Measurements from ENCODE around the gene FBXL17. TPM values are rescaled to one million over a fixed set of nuclear protein-coding genes. Genes with fewer than 3 reads are reported as not detected.
A peak's percentile ranks its signal among the peaks of the same experiment; 100 is the strongest.

The FBXL17 gene
- total RNA-seq, 1 donor from 2014 or later: 6.5 TPM

DNA sequence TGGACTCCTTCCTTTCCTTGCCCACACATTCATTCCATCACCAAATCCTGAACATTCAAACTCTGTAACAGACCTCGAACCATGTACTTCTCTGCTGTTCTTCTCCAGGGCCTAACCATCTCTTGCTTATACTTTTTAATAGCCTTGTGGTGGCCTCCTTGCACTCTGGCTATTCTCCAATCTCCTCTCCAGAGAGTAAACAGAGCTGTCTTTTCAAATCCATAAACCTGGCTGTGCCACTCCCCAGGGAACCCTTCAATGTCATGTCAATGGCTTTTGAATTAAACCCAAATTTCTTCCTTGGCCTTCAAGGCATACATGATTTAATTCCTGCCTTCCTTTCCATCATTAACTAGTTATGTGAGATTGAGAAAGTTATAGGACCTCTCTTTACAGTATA, 433.5 kb downstream of the FBXL17 start:
- DNase-seq: no peak

DNA sequence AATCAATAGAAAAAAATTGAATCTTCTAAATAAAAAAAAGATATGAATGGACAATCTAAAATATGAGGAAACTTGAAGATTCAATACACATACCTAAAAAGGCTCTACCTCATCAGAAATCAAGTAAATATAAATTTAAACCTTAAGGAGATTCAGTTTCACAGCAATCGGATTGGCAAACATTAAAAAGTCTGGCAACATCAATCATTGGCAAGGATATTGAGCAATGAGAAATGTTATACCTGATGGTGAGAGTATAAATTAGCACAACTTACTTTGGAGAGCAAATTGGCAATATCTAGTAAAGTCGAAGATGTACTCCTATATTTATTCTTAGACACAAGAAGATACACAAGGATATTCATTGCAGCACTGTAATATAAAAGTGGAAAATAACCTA, 436.8 kb downstream of the FBXL17 start:
- no peak for DNase-seq

DNA sequence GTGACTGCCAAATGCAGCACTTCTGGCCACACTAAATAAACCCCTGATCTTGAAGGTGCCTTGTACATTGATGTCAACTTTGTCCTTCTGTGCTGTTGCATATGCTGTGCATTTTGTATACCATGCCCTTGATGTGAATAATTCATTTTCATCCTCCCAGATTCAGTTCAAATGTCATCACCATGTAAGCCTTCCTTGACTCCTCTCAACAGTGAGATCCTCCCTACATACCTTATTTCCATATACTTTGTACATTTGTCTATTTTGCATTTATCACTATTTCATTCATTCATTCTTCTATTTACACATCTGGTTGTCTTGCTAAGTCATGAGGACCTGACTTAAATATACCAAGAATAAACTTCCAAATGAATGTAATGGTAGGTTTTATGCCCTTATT, 438.0 kb downstream of the FBXL17 start:
- DNase-seq: no peak

DNA sequence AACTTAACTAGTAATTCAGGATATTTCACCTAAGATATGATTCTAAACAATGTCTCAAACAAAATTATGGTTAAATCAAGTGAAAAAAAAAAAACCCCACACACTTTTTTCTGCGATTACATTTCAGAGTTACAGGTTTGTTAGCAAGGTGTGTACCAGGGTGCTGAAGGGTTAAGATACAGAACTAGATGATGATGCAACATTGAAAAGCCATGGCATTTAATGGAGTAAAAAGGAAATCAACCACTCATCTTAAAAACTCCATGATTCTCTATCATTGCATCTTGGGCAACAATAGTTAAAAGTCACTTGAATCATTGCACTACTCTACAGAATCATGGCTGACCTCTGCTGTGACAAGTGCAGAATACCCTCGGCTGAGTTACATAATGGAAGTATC, 440.9 kb downstream of the FBXL17 start:
- DNase-seq: no peak

DNA sequence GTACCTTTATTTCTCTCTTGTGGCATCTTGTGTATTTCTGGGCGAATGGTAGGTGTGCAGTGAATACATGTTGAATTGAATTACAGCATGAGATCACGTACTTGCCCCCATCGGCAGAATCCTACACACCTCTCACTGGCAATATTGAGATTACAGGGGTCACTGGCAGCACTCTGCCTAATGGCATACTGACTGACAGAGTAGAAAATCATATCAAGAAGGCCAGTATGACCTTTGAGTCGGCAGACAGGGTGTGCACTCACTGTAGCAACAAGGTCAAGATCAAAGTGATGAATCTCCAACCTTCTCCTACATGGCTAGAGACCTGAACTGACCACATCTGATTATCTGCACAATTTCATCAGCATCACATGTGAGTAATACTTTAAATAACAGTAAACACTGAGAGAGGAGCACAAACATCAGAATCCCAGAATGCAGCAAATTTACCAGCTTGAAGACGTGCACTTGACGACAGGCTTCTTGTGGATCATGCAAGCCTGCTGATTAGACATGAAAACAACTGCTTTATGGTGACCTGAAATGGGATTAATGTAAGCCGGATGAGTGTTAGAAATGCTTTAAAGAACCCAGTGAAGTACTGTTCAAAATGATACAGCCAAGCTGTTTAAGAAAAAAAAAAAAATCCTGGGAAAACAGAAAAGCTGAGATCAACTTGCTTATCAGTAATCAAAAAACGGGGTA, 444.1 kb downstream of the FBXL17 start:
- no peak for DNase-seq

DNA sequence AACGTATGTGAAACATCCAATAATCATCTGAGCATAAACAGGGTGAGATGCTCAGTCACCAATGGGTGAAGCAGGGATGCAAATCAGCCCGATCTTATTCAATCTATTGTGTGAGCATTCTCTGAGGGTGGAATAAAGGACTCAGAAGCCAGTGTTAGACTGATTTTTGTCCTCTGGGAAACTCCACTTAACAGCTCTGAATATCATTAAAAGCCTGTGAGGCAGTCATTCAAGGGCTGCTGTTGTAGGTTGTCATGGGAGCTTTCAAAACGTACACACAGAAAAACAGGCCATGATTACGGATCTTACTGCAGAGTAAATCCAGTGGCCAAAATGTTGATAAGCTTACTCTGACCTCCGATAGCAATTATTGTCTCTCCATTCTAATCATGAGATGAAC, 444.7 kb downstream of the FBXL17 start:
- DNase-seq: no peak

DNA sequence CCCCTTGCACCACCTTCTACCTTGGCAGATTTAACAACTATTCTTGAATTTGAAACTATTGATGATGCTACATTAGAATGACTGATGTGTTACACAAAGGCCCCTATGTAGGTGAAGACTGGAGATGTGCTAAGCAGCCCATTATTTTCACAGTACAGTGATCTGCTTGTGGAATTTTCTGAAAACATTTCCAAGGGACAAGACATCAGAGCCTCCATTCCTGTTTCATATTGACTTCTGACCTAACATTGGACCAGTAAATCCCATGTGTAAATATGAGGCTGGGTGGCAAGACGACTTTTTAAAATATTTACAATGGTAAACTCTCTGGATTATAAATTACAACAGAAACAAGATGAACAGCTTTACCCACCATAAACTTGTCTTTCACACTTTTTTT, 445.4 kb downstream of the FBXL17 start:
- DNase-seq: no peak

DNA sequence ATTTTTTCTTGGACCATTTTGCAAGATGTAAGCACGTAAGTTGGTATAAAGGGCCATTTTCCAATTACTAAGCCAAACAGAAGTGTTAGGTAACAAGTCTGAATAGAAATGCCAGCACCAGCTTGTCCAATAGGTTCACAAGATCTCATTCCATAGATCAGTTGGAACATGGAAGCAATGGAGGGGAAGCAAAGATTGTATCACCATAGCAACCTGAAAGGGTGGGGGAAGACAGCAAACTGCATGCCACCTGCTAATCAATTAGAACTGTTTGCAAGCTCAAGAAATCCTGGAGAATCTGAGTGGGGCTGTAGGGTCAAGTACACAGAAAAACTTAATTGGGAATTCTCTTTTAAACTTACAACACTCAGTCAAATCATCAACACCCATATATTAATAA, 446.3 kb downstream of the FBXL17 start:
- DNase-seq: no peak

DNA sequence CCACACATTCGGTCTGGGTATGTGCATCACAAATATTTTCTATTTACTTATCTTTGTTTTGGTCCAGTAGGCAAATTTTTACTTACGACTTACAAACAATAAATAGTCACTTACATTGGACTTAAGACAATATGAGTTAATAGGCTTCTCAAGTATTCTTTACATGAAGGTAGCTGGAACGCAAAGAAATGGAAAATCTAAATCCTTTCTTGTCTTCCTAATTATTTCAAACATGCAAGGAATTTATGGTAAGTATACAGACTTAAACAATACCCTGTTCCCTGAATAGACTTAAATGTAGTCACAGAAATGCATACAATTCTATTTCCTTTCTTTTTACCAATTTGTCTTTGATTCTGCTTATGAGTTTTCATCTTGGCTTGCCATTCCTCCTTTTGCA, 448.6 kb downstream of the FBXL17 start:
- no peak for DNase-seq

DNA sequence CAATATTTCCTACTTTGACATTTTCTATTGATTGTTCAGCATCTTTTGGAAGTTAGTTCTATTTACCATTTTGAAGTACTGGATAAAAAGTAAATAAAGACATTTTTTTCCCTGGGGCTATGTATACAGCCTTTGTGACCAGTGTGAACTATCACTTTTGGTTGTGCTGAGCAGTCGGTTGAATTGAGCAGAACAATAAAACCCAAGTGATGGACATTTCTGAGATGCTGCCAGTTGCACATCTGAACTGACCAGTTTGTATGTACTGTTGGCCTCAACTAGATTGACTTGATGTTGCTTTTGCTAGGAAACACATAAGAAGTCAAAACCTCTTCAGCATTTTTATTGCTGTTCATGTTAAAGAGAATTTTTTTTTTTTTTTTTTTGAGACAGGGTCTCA, 451.0 kb downstream of the FBXL17 start:
- DNase-seq: no peak

DNA sequence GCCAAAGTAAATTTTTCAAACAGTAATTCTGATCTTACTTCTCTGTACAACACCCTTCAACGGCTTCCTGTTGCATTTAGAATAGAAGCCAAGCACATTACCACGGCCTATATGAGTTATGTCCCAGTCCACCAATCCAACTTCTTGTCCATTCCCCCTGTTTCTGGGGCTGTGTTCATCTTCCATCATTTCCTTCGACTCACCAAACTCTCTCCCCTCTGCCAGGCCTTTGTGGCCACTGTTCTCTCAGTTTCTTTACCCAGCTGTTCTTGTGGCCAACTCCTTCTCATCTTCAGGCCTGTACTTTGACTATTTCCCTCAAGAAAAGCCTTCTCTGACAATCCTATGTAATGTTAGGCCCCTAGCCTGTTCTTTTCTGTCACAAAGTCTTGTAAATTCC, 451.8 kb downstream of the FBXL17 start:
- DNase-seq: no peak

DNA sequence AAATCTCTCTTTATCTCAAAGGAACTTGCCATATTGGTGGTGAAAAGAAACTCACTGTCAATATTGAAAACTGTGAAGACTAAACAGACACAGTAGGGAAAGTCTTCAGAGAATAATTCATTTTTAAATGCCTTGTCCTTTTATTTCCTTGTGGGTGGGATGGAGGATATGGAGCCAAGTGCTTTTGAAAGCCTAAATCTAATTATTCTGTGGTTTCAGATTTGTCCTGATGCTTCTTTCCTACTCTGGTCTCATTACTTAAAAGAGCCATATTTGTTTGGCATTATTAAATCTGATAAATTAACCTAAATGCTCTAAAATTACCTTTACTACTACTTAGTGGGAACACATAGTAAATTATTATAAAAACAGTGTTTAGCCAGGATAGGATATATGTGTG, 452.8 kb downstream of the FBXL17 start:
- DNase-seq: no peak

DNA sequence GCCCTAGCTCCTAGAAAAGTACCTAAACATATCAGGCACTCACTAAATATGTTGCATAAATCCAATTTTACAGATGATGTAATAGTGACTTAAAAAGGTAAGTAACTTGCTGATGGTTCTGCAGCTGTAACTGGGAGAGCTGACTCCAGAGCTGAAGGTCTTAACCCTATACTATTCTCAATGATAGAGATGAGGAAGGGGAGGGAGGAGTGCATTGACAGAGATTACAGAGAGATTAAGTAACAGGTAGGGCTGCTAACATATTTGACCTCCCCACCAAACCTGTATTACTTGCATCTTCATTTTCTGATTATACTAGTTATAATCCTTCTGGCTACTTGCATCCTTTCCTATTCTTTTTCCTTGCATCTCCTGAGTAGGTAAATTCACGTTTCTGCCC, 455.8 kb downstream of the FBXL17 start:
- DNase-seq: no peak

DNA sequence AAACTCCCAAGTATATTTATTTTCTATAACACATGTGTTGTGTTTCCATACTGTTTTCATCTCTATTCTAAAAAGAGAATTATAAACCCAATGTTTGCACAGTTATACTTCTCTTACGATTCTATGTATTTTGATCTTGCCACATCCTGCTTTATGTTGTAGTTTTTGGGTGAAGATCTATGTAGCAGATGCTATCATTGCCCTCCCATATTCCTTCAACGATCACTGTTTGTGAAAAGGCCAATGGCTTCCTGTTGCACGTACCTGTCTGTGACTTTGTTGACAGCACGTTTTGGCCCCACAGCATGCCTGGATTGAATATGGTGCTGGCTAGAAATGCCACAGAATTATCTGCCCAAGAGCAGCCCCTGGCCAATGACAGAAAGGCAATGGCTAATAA, 456.7 kb downstream of the FBXL17 start:
- DNase-seq: no peak

DNA sequence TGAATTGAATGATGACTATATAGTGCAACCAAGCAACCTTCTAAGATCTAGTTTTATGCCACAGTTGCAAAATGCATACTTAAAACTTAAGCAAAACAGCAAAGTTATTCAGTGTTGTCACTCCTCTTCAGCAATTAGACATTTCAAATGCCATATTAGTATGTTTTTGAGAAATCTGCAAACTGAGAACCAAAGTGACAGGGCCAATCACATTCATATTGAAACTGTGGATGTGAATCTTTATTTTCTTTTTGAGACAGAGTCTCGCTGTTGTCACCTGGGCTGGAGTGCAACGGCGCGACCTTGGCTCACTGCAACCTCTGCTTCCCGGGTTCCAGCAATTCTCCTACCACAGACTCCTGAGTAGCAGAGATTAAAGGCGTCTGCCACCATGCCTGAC, 461.9 kb downstream of the FBXL17 start:
- DNase-seq: no peak

DNA sequence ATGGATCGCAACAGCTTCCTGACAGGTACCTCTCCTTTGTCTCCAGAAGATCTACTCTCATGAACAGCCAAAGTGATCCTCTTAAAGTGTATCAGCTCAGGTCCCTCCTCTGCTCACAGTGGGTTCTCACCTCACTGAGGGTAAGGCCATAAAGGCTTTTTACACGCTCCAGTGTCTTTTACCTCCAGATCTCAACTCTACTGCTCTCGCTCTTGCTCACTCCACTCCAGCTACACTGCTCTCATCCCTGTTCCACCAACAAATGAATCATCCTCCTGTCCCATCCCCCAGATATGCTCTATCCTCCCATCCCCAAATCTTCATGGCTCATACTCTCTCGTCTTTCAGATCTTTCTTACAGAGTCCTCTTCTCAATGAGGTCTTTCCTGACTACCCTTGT, 462.5 kb downstream of the FBXL17 start:
- no peak for DNase-seq

DNA sequence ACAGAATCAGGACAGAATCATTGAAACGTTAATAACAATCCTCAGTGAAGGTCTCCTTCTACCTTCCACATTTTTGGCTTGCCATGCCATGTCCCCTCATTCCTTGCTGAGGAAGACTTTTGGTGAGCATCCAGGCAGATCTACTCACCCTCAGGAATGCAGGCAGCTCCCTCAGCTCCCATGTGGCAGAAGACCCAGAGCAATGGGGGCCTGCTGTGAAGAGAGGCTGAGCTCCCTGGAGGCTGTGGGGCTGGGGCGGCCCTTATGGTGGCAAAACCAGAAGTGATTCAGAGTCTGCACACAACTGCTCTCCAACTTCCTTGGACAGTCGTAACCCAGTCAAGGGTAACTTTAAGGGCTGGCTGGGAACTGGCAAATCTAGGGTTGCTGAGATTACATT, 463.9 kb downstream of the FBXL17 start:
- DNase-seq: no peak

DNA sequence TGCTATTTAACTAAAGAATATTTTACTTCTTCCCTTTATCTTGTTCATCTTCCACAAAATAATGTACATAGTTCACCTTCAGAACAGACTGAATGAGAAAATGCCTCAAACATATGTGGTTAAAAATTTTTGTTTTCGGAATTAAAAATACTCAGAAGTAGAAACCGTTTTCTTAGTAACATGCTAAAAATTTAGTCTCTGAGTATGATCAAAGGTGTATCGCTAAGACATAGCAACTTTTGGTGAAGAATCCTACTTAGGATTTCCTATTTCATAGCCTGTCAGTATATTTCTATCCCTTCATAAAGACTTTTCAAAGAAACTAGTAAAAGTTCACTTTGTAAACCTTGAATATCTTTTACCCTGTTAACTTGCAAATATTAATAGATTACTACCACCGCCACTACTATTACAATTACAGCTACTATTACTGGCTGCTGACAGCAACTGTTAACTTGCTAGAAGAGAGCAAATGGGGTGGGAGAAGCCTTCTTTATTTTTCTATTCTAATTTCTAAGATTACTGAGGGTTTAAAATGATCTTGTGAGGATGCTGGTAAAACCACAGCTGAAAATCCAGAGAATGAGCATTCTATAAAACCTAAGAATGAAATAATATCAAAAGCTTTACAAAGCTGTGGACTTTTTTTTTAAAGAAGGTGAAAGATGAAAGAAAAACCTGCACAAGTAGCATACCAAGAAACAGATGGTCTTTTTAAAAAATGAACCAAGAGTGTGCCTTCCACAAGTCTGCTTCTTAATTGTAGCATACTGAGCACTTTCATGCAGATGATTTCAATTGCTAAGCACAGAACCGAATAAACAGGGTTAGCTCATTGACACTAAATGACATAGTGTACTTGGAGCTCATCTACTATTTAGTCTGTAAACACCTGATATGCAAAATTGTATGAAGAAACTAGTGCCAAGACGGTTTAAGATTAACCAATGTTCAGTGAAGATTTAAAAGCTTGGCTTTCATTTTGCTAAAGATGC, 464.9 kb downstream of the FBXL17 start:
- DNase-seq: no peak

DNA sequence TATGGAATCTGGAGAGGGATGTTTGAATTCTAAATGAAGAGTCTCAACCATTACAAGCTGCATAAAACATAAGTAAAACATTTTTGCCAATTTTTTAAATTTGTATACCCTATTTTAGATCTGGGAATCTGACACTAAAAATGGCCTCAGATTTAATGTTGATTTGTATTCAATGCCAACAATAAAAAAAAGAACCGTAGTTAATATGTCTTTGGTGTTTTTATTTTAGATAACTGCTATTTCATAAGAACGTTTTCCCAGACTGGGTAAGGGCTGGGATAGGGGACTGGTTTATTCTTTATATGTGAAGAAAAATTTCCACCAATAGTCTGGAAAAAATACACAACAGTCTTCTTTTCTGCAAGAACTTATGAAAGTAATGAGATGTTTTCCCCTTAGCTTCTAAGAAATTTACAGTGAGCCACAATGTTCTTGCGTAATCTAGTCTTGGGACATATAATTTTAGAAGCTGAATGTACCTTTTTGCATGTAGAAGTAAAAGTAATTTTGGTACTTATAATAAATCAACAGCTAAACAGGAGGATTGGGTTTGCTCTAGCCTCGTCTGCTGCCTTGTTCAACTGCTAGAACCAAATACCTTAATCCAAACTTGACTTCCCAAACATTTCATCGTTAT, 466.6 kb downstream of the FBXL17 start:
- no peak for DNase-seq

DNA sequence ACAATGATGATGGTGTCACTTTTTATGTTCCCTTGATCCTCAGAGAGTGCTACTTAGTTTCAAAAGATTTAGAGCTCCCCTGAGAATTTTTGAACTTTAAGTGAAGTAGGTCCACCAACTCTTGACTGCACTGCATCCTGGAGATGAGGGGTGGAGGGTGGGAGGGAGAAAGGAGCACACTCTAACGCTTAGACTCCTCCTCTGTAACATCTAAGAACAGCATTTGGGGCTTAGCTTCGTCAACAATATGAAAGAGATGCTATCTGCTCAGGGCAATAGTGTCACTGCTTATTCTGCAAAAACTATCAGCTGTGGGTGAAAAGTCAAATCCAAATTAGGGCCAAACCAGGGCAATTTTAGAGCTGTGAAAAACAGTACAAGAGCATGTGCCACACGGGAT, 468.4 kb downstream of the FBXL17 start:
- no peak for DNase-seq

DNA sequence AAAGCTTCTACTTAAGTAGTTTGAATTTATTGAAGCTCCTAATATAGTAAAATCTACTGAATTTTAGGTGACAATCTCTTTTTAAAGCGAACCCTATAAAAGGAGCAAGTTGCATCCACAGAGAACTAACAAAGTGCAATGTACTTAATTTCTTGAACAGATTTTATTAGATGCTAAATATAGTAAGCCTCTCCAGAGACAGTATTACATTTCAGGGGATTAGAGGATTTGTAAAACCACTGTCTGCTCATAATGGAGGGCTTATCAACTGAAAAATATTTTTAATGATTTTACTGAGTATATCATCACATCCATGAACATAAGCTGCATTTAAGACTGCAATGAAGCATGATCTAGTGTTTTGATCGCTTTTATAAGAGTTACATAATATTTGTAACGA, 481.2 kb downstream of the FBXL17 start:
- DNase-seq: no peak

DNA sequence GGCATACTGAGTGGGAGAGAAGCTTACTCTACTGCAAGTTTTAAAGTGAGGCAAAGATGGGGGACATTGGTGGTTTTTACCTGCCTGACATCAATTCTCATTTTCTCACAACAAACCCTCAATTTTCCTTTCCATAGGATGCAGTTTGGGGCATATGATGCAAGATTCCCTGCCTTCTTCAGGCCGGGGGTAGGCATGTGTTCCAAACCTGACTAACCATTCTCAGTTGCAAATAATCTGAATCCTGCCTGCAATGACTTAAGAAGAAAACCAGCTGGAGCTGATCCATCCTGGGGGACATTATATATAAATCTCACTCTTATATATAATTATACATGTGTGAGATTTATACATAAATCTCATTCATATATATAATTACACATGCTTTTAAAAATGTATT, 487.5 kb downstream of the FBXL17 start:
- DNase-seq: no peak

DNA sequence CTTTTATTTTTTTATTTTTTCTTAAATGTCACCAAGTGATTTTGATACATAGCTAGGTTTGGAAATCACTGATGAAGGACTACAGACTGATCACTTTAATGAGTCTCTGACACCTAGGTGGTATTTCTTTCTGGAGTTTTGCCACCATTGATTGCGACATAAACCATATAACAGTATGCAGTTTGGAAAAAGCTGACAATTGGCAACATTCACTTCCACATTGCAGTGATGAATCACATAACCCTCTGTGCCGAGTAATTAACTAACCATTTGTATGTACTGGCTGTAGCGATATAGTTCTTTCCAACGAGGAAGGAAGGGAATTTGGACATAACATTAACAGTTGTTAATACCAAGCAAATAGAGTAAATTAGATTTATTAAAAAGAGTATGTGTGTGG, 488.3 kb downstream of the FBXL17 start:
- DNase-seq: peak; percentile 79

DNA sequence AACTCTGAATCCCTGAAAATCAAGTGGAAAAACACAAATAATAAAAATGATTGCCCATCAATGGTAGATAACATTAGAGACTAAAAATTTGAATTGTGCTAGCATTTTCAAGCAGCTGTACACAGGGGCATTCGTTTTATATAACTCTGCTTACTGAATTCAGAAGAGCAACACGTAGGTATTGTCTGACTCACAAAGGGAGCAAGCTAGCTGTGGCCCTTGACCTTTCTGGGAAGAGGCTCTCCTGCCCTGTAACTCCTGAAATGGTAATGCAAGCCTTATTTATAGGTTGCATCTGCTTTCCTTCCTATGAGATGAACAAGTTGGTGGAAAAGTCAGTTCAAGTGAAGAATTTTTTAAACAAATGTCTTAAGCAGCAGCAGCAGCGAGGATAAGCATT, 492.5 kb downstream of the FBXL17 start:
- DNase-seq: peak; percentile 31
